ENCODE measurements around the gene ICOS.
"Not testable (repeated sequence)": the region's sequence is repeated elsewhere in the genome, so short reads cannot be mapped to it uniquely, and the experiment has no call there.

Gene ICOS

DNA sequence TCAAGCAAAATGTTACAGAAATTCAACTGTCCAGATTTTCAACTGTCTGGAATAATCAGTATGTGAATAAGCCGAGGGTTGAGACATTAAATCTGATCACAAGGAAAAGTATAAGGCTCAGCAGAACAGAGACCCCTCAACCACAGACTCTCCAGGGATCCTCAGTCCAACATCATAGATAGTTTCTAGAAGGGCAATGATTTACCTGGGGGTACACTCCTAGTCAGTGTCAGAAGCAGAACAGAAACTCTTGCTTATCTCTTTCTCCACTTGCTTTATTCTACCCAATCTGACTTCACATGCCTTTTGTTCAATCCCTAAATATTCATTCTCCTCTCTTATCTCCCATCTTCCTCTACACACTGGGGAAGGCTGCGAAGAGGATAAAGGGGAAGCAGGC is 36.4 kb downstream of the ICOS start:
- FAIRE-seq (no peak), DNase-seq (ENCODE audit: low spot score) (no peak)

DNA sequence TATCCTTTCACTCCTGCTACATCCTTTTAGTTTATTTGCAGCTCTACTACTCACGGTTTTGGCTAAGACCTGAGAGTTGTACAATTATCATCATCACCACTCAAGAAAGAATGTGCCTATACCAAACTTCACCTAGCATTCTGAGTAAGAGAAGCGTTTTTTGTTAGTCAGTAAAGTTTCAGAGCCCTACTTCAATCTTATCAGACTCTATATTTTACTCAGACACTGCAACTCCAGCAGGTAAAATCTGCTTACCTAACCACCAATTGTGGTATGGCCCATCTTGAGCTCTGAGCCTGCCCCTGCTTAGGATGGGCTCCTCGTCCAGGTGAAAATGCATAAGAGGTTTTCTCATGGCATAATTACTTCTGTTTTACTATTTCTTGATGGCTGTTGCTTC is 37.1 kb downstream of the ICOS start:
- DNase-seq (ENCODE audit: low spot score) (no peak), FAIRE-seq (no peak)

GRCh38 chr2:203975912-203976311 is 39.3 kb downstream of the ICOS start:
- FAIRE-seq = no peak
- no peak for DNase-seq (ENCODE audit: low spot score)

GRCh38 chr2:203982276-203982675 is 45.7 kb downstream of the ICOS start:
- DNase-seq (ENCODE audit: low spot score) (no peak), FAIRE-seq (no peak)

- DNase-seq (ENCODE audit: low spot score) (no peak), FAIRE-seq (no peak)
Observed at GRCh38 chr2:203983064-203983715, 46.6 kb downstream of the ICOS start.

- not testable (repeated sequence) for DNase-seq (ENCODE audit: low spot score); FAIRE-seq
Observed at GRCh38 chr2:203985978-203986377, 49.4 kb downstream of the ICOS start.

GRCh38 chr2:203987959-203988358 is 51.4 kb downstream of the ICOS start:
- no peak for FAIRE-seq
- no peak for DNase-seq (ENCODE audit: low spot score)

DNA sequence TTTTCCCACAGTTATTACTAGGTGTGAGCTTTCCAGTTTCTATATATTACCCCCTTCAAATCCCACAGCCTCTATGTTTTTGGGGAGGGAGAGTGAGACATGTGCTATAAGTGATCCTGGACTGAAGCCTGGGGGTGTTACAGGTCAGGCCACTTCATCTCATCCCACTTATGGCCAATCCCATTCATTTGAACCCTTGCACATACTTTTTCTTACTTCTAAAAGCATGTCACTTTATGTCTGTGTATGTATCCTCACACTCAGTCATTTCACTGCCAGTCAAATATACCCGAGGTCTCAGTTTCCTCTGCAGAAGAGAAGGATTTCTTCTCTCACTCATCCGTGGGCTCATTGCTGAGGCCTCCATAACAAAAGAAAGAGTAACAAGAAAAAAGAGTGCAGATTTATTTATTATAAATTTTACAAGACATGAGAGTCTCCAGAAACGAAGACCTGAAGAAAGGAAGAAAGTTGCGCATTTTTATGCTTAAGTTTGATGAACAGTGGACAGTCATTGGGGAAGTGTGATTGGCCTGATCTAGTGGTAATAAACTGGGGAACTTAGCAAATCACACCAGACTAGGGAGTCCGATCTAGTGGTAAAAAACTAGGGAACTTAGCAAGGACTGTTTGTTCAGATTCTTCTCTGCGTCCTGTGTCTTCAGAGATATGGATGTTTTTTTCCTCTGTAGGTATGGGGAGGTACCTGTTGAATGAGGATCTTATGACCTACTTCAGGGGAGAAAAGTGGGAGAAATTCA is 52.1 kb downstream of the ICOS start:
- FAIRE-seq (no peak), DNase-seq (ENCODE audit: low spot score) (no peak)

GRCh38 chr2:203989521-203989920 is 53.0 kb downstream of the ICOS start:
- FAIRE-seq = no peak
- DNase-seq (ENCODE audit: low spot score) = no peak

GRCh38 chr2:203992509-203992908 is 55.9 kb downstream of the ICOS start:
- FAIRE-seq = no peak
- DNase-seq (ENCODE audit: low spot score) = no peak

GRCh38 chr2:203993011-203993410 is 56.4 kb downstream of the ICOS start:
- FAIRE-seq = no peak
- DNase-seq (ENCODE audit: low spot score) = no peak

DNA sequence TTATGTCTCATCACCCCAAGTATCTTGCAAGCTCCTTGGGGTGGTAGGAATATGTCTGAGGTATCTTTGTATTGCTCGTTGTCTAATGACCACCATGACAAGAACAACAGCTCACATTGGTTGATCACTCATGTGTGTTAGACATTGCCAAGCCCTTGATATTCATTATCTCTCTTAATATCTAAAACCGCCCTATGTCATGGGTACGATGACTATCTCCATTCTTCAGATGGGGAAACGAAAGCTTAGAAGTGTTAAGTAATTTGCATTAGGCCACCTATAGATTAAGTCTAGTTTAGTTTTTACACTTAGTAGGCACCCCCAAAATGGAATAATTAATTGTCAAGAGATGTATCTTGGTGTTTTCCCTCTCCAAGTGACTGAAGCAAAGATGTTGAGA is 57.0 kb downstream of the ICOS start:
- FAIRE-seq (no peak), DNase-seq (ENCODE audit: low spot score) (no peak)

DNA sequence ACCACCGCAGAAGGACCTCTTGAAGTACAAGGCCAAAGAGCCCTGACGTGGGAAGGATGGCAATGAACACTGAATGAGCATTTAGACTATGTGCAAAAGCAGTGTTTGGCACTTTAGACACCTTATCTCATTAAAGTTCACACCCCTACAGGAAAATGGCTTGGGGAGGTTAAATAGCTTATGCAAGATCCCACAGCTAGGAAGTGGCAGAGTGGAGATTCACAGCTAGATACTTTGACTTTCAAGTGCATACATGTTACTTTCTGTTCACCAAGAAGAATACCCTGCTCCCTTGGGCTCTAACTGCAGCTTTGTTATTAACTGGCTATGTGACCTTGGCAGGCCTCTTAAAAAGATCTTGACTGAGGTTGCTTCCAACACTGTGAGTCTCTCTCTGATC is 58.2 kb downstream of the ICOS start:
- FAIRE-seq (no peak), DNase-seq (ENCODE audit: low spot score) (no peak)

DNA sequence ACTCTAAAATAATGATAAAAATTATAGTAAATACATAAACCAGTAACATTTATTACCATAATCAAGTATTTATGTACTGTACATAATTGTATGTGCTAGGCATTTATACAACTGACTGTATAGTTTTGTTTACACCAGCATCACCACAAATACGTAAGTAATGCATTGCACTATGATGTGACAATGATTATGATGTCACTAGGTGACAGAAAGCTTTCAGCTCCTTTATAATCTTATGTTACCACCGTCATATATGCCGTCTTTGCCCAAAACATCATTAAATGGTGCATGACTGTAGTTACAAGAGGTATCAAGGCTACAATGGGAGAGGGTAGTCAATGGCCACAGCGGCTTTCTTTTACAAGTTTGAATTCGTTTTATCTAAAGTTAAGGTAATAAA is 60.1 kb downstream of the ICOS start:
- FAIRE-seq (peak; percentile 27), DNase-seq (ENCODE audit: low spot score) (no peak)

DNA sequence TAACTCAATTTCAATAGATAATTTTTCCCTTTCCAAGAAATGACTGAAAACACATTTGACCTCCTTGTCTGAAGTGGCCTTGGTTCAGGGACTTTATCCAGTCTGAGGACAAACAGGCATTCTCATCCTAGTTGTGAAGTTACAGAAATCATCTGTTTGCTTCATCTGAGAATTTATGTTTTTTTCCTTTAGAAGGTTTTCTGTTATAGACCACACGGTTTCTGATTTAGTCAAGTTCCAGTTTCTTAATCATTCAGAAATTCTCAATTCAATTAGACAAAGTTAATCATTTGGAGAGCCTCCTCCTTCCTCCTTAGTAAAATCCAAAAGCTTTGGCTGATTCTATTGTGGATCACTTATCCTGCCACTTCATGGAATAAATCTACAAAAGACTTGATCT is 60.9 kb downstream of the ICOS start:
- no peak for FAIRE-seq
- DNase-seq (ENCODE audit: low spot score) = no peak

GRCh38 chr2:203997980-203998809 is 61.6 kb downstream of the ICOS start:
- no peak for DNase-seq (ENCODE audit: low spot score)
- FAIRE-seq = no peak

GRCh38 chr2:203999835-204000234 is 63.3 kb downstream of the ICOS start:
- DNase-seq (ENCODE audit: low spot score) (no peak), FAIRE-seq (no peak)

DNA sequence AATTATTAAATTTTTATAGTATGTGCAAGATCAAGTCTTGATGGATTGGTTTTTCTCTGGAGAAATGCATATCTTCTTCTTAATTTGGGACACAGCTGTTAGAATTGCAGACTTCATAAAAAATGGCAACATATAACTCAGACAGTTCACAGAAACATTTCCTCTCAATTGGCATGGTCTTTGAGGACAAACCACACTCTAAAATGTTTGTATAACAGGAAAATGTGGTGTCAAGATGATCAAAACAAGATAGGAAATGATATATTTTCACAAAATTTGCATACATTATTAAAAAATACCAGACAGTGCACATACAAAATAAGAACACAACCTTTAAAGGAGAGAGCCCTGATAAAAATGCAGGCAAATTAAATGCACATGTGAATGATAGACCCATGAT is 63.9 kb downstream of the ICOS start:
- no peak for DNase-seq (ENCODE audit: low spot score)
- no peak for FAIRE-seq

GRCh38 chr2:204003276-204003990 is 66.9 kb downstream of the ICOS start:
- FAIRE-seq = no peak
- no peak for DNase-seq (ENCODE audit: low spot score)

DNA sequence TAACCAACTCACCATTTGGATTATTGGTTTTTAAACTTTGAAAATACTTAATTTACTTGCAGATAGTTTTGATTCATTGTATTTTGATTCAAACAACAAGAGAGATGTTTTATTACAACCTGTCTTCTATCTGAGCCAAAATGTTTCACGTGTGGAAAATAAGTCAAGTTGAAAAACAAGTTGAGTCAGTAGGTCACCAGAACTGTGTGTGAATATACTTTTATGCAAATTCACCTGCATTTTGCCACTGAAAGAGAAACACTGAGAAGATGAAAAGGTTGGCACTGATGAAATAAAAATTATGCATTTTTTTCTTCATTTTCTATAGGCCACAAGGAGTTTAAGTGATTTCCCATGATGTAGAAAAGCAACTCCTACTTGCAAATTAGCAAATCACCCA is 68.3 kb downstream of the ICOS start:
- DNase-seq (ENCODE audit: low spot score) = no peak

DNA sequence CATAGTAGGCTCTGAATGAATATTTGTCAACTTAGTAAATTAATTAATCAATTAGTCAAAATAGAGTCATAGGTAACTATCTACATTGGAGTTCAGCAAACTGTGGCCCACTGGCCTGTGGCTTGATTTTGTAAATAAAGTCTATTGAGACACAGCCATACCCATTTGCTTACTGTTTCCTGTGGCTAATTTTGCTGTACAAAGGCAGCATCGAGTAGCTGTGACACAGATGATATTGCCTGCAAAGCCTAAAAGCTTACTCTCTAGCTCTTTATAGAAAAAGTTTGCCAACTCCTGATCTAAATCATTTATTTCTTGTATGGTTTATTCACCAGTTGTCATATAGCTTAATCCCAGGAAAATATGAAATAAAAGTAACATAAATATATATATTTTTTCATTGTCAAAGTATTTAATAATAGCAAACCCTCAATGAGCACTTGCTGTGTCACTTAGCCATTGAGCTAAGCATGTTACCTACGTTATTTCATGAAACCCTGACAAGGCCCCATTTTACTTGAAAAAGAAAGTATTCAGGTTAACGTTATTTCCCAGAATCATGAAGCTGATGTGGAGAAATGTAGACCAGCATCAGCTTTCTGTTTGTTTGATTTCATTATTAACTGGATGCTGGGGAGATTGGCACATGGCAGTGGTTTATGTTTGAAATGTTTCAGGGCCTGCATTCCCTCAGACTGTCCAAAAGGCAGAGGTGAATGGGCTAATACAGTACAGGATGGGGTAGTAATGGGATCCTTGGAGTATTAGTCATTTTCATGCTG is 69.6 kb downstream of the ICOS start:
- FAIRE-seq (no peak), DNase-seq (ENCODE audit: low spot score) (no peak)

More for the DNA sequence above, 68.3 kb downstream of the ICOS start:
- no peak for FAIRE-seq
